ENCODE data around the gene SAMD14.

DNA sequence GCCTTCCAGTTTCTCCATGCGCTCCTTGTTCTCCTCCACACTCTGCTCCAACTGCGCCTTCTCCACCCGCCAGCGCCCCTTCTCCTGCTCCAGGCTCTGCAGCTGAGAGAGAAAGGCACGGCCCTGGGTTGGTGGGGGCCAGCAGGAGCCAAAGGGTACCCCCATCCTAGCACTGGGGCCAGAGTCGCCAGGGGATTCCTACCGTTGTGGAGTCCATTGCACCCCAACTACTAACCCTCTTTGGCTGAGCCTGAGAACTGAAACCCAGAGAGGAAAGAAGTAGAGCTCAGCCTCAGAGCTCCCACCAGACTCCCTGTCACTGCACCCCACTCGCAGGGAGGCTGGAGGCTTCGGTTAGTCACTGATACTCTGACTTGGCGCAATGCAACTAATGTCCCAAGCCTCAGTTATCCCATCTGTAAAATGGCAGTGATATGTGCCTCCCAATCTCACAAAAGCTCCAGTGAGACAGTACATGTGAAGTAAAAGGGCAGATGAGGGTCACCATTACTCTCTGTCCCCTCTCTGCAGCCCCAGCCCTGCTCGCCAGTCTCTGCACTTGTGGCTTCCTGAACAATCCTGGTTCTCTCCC, 6.2 kb upstream of the SAMD14 start:
- TF ChIP-seq POLR2AphosphoS5 (IDR thresholded peaks at IDR 0.05; ENCODE audit: low read depth, low read length) (no peak), POLR2A (IDR thresholded peaks at IDR 0.05; ENCODE audit: low read depth, low read length) (no peak), TAF1 (IDR thresholded peaks at IDR 0.05; ENCODE audit: low read depth, low read length) (no peak), POU2F2 (IDR thresholded peaks at IDR 0.05; ENCODE audit: low read depth, low read length) (no peak)

Data from GM12891 (cell line).